GM12891 (cell line): ENCODE results near the gene FCRLB.

Source experiments
- POLR2A ChIP-seq: IDR thresholded peaks from 2 replicates; pipeline ENCODE4 v1.6.1; 2011; ENCODE audit warnings: low read depth, low read length, control low read depth
- POLR2AphosphoS5 ChIP-seq: IDR thresholded peaks from 2 replicates; pipeline ENCODE4 v1.6.1; 2011; ENCODE audit warnings: low read depth, low read length, control low read depth
- SPI1 ChIP-seq: IDR thresholded peaks from 2 replicates; pipeline ENCODE4 v1.6.1; 2011; ENCODE audit warnings: low read depth, low read length, control low read depth

GRCh38 chr1:161718559-161719324, 2.6 kb upstream of the FCRLB start:
- TF ChIP-seq SPI1, result peak; percentile 99
- no peak for TF ChIP-seq POLR2AphosphoS5
- no peak for TF ChIP-seq POLR2A
